Suprapubic skin (tissue), 4 donors: Measurements from ENCODE around the gene HOXA6. TPM values are rescaled to one million over a fixed set of nuclear protein-coding genes. Genes with fewer than 3 reads are reported as not detected.
A peak's percentile ranks its signal among the peaks of the same experiment; 100 is the strongest.

Experiments
- DNase-seq, 2 donors: peaks; one replicate each; pipeline ENCODE4 v3.0.0-alpha.2; 2019; ENCODE audit warnings: low spot score in 2 of 2
- H3K27ac ChIP-seq: fragments of 200-600 bp; sonication (generic); one replicate; pipeline ENCODE4 v1.5.1; 2019
- H3K27me3 ChIP-seq: fragments of 200-600 bp; sonication (generic); one replicate; pipeline ENCODE4 v1.5.1; 2019
- H3K36me3 ChIP-seq: fragments of 200-600 bp; sonication (generic); one replicate; pipeline ENCODE4 v1.5.1; 2019
- H3K4me1 ChIP-seq: fragments of 200-600 bp; sonication (generic); one replicate; pipeline ENCODE4 v1.5.1; 2019
- H3K4me3 ChIP-seq: fragments of 200-600 bp; sonication (generic); one replicate; pipeline ENCODE4 v1.5.1; 2019; ENCODE audit warnings: mild to moderate bottlenecking
- H3K9me3 ChIP-seq: fragments of 200-600 bp; sonication (generic); one replicate; pipeline ENCODE4 v1.5.1; 2019
- EP300 ChIP-seq: sonication (generic); formaldehyde crosslinking; IDR thresholded peaks from one replicate; pipeline ENCODE4 v1.6.1; 2017; ENCODE audit warnings: antibody characterized with exemption
- POLR2A ChIP-seq, 2 donors: fragments of 450-650 bp; IDR thresholded peaks; one replicate each; pipeline ENCODE4 v1.6.1; 2017; ENCODE audit warnings: antibody characterized with exemption in 2 of 2, mild to moderate bottlenecking in 2 of 2, moderate library complexity in 2 of 2
- POLR2AphosphoS5 ChIP-seq, 3 donors: sonication (generic); formaldehyde crosslinking; IDR thresholded peaks; one replicate each; pipeline ENCODE4 v1.6.1; 2017; ENCODE audit warnings: antibody characterized with exemption in 3 of 3
- WGBS: methylation state at CpG from one replicate; pipeline ENCODE4 v1.1.5; 2018; 5-methylcytosine and 5-hydroxymethylcytosine counted together
- total RNA-seq, 4 donors: library from RNA; depleted of rRNA; stranded (reverse); fragments of >200 nt; gene quantifications; one replicate each; pipeline ENCODE4 v1.1.0, GENCODE V29; 2016
- TF ChIP-seq, protein P1 (sequence below), 2 donors: fragments of 200-600 bp in 1 of 2; fragments of 450-650 bp in 1 of 2; sonication (generic) in 1 of 2; IDR thresholded peaks; one replicate each; pipeline ENCODE4 v1.5.1; 2016 to 2019; ENCODE audit warnings: antibody characterized with exemption in 2 of 2, mild to moderate bottlenecking in 1 of 2, moderate library complexity in 1 of 2

The HOXA6 gene
- total RNA-seq, 4 donors from 2014 or later, result 4.0 to 9.3 (median 6.4) TPM

- Histone ChIP-seq H3K9me3 (no peaks in the 10 kb centered on the region), H3K36me3 (no peaks in the 10 kb centered on the region), H3K27ac (no peak overlapping the region), H3K27me3 (no peaks in the 10 kb centered on the region), H3K4me3 (no peak overlapping the region), H3K4me1 (peaks cover 57% of the 10 kb centered on the region)
- 73% methylated on average over 18 of the region's 18 CpGs for WGBS
- DNase-seq, result no peak
- no peak for TF ChIP-seq POLR2A (IDR thresholded peaks at IDR 0.05)
- TF ChIP-seq, protein P1, sequence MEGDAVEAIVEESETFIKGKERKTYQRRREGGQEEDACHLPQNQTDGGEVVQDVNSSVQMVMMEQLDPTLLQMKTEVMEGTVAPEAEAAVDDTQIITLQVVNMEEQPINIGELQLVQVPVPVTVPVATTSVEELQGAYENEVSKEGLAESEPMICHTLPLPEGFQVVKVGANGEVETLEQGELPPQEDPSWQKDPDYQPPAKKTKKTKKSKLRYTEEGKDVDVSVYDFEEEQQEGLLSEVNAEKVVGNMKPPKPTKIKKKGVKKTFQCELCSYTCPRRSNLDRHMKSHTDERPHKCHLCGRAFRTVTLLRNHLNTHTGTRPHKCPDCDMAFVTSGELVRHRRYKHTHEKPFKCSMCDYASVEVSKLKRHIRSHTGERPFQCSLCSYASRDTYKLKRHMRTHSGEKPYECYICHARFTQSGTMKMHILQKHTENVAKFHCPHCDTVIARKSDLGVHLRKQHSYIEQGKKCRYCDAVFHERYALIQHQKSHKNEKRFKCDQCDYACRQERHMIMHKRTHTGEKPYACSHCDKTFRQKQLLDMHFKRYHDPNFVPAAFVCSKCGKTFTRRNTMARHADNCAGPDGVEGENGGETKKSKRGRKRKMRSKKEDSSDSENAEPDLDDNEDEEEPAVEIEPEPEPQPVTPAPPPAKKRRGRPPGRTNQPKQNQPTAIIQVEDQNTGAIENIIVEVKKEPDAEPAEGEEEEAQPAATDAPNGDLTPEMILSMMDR (IDR thresholded peaks at IDR 0.05), result no peak
- TF ChIP-seq EP300, result no peak
- no peak for TF ChIP-seq POLR2AphosphoS5 (IDR thresholded peaks at IDR 0.05)
These were observed 14.0 kb downstream of the HOXA6 start for GRCh38 chr7:27133409-27134231.

GRCh38 chr7:27132978-27133377 is 14.6 kb downstream of the HOXA6 start:
- WGBS, result 65% methylated on average over 6 of the region's 6 CpGs
- Histone ChIP-seq H3K27me3 (no peaks in the 10 kb centered on the region), H3K4me1 (peaks cover 51% of the 10 kb centered on the region), H3K27ac (no peak overlapping the region), H3K36me3 (no peaks in the 10 kb centered on the region), H3K9me3 (no peaks in the 10 kb centered on the region), H3K4me3 (no peak overlapping the region)
- DNase-seq, result no peak
- TF ChIP-seq POLR2AphosphoS5 (IDR thresholded peaks at IDR 0.05) (no peak), POLR2A (IDR thresholded peaks at IDR 0.05) (no peak), EP300 (no peak)
- TF ChIP-seq, protein P1 (IDR thresholded peaks at IDR 0.05), result no peak

DNA sequence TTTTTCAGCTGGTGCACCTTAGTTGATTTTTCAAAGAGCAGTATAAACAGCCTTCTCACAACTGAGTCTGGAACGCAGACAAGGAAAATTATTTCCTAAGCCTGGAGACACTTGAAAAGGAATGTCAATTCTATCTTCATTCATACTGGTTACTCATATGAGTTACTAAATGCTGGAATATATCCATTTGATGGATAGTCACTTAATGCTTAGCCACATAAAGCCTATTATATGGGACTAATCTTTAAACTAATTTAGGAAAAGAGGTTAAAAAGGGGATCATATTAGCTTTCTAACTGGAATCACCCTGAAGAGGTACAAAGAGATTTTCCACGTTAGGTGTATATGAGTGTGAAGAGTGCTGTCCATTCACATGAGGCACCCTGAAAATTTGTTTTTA is 15.4 kb downstream of the HOXA6 start:
- Histone ChIP-seq H3K27me3 (no peaks in the 10 kb centered on the region), H3K4me1 (peaks cover 46% of the 10 kb centered on the region), H3K9me3 (no peaks in the 10 kb centered on the region), H3K27ac (no peak overlapping the region), H3K4me3 (no peak overlapping the region), H3K36me3 (no peaks in the 10 kb centered on the region)
- no peak for TF ChIP-seq EP300
- TF ChIP-seq, protein P1 (IDR thresholded peaks at IDR 0.05), result no peak
- no peak for TF ChIP-seq POLR2A (IDR thresholded peaks at IDR 0.05)
- TF ChIP-seq POLR2AphosphoS5 (IDR thresholded peaks at IDR 0.05), result no peak
- 75% methylated on average over 2 of the region's 2 CpGs for WGBS
- no peak for DNase-seq

DNA sequence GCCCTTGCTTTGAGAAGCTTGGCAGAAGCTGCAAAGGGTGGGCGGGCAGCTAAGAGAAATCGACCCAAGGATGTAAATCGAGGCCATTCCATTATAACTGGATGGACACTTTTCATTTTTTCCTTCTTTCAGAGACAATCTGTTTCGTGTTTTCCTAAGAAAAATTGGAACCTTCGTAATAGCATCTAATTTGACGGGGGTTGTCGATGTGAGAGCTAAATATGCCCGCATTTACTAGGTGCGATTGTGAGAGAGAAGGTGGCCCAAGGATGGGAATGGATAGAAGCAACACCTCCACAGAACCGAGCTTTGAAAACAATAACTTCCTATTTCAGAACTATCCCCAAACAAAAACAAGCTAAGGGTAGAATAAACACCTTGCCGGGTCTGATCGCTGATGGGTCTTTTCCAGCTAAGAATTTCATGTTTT is 16.2 kb downstream of the HOXA6 start:
- Histone ChIP-seq H3K4me3 (peak overlapping the region; percentile 85), H3K4me1 (peaks cover 38% of the 10 kb centered on the region), H3K27ac (peak overlapping the region; percentile 87), H3K27me3 (no peaks in the 10 kb centered on the region), H3K36me3 (no peaks in the 10 kb centered on the region), H3K9me3 (no peaks in the 10 kb centered on the region)
- no peak for TF ChIP-seq POLR2AphosphoS5 (IDR thresholded peaks at IDR 0.05)
- TF ChIP-seq EP300, result no peak
- no peak for TF ChIP-seq POLR2A (IDR thresholded peaks at IDR 0.05)
- TF ChIP-seq, protein P1 (IDR thresholded peaks at IDR 0.05), result no peak
- no peak for DNase-seq
- 44% methylated on average over 12 of the region's 12 CpGs for WGBS

GRCh38 chr7:27130540-27131389 is 16.8 kb downstream of the HOXA6 start, which contains the start of gene HOXA4:
HOXA4 (minus strand) TSS chr7:27130757; CDS start chr7:27130733, 24 bp downstream.
- TF ChIP-seq, protein P1 (IDR thresholded peaks at IDR 0.05), result no peak
- no peak for TF ChIP-seq EP300
- TF ChIP-seq POLR2AphosphoS5 (IDR thresholded peaks at IDR 0.05), result peak; percentile 63 to 80 (median 63)
- TF ChIP-seq POLR2A (IDR thresholded peaks at IDR 0.05), result peak in 1 of 2 donors; percentile 76
- peak; percentile 95 to 96 for DNase-seq
- no peaks in the 10 kb centered on the region for H3K36me3 ChIP-seq
- no peaks in the 10 kb centered on the region for H3K27me3 ChIP-seq
- H3K4me1 ChIP-seq, result peaks cover 32% of the 10 kb centered on the region
- WGBS, result 6% methylated on average over 29 of the region's 67 CpGs
- peak within 1 kb of the TSS; percentile 85 for H3K4me3 ChIP-seq
- H3K9me3 ChIP-seq, result no peaks in the 10 kb centered on the region
- peak within 1 kb of the TSS; percentile 87 for H3K27ac ChIP-seq
